HepG2 (cell line): ENCODE results near the gene LGALS16. TPM values are rescaled to one million over a fixed set of nuclear protein-coding genes. Genes with fewer than 3 reads are reported as not detected.

Experiments used
- TP53 ChIP-seq: sonication (generic); formaldehyde crosslinking; conservative IDR thresholded peaks from 2 replicates; pipeline ENCODE4 v1.4.0; 2020; ENCODE audit warnings: missing genetic modification reagents
- ZFP90 ChIP-seq: sonication (generic); formaldehyde crosslinking; IDR thresholded peaks from 2 replicates; pipeline ENCODE4 v1.8.0; 2022; ENCODE audit warnings: missing genetic modification reagents, mild to moderate bottlenecking, inconsistent platforms, borderline replicate concordance
- ZNF512 ChIP-seq: sonication (generic); formaldehyde crosslinking; IDR thresholded peaks from 2 replicates; pipeline ENCODE4 v1.4.0; 2020; ENCODE audit warnings: mild to moderate bottlenecking, missing genetic modification reagents
- ZNF652 ChIP-seq: IDR thresholded peaks from 2 replicates; pipeline ENCODE4 v1.6.1; 2016; ENCODE audit warnings: low read depth, borderline replicate concordance
- polyA plus RNA-seq, 8 experiments: library from polyadenylated mRNA; depleted of rRNA in 3 of 8; stranded (reverse) in 7 of 8; unstranded in 1 of 8; fragments of >200 nt; fragmentation: Illumina TruSeq in 4 of 8; extraction: Trizol in 4 of 8; gene quantifications; 2 replicates each; pipeline versions ENCODE4 v1.2.1 to v1.2.3, GENCODE V29; 2011 to 2016; ENCODE audit warnings: low read depth in 4 of 8, missing spikeins in 1 of 8, mixed read lengths in 1 of 8; ENCODE audit not compliant: insufficient read depth in 1 of 8
- total RNA-seq, 5 experiments: library from RNA; depleted of rRNA; stranded (reverse); fragments of >200 nt; fragmentation: Illumina TruSeq; extraction: Trizol; gene quantifications; 2 replicates each; pipeline ENCODE4 v1.2.3, GENCODE V29; 2016; ENCODE audit warnings: low read depth in 1 of 5
- TF ChIP-seq, protein P1 (sequence below): sonication (generic); formaldehyde crosslinking; IDR thresholded peaks from 2 replicates; pipeline ENCODE4 v1.4.0; 2020; ENCODE audit warnings: missing genetic modification reagents
- TF ChIP-seq, protein P2 (sequence below): IDR thresholded peaks from 2 replicates; pipeline ENCODE4 v1.6.1; 2016
- TF ChIP-seq, protein P3 (sequence below): sonication (generic); IDR thresholded peaks from 2 replicates; pipeline ENCODE4 v1.6.1; 2016; ENCODE audit warnings: low read depth, borderline replicate concordance
- TF ChIP-seq, protein P4 (sequence below): sonication (generic); formaldehyde crosslinking; IDR thresholded peaks from 2 replicates; pipeline ENCODE4 v1.5.0; 2020; ENCODE audit warnings: mild to moderate bottlenecking, missing genetic modification reagents
- TF ChIP-seq, protein P5 (sequence below): sonication (generic); formaldehyde crosslinking; IDR thresholded peaks from 2 replicates; pipeline ENCODE4 v1.4.0; 2020; ENCODE audit warnings: missing genetic modification reagents, borderline replicate concordance
- TF ChIP-seq, protein P6 (sequence below): IDR thresholded peaks from 2 replicates; pipeline ENCODE4 v1.6.1; 2016
- TF ChIP-seq, protein P7 (sequence below): sonication (generic); formaldehyde crosslinking; IDR thresholded peaks from 2 replicates; pipeline ENCODE4 v1.8.0; 2022; ENCODE audit warnings: mild to moderate bottlenecking, missing genetic modification reagents, borderline replicate concordance
- TF ChIP-seq, protein P8 (sequence below): sonication (generic); formaldehyde crosslinking; conservative IDR thresholded peaks from 2 replicates; pipeline ENCODE4 v1.4.0; 2020; ENCODE audit warnings: missing genetic modification reagents

LGALS16 gene
- total and polyA plus RNA-seq, 2 of the 13 experiments (the other 11 are each of a cell fraction or from before 2014, with no cell fraction given), result not detected

- TF ChIP-seq ZNF512 (no peak), TP53 (CRISPR knock-in tag) (no peak), ZNF652 (CRISPR knock-in tag) (0 out of 2 replicates have a peak, but pooled peaks have one; percentile 10), ZFP90 (CRISPR knock-in tag) (no peak)
- TF ChIP-seq, protein P1, sequence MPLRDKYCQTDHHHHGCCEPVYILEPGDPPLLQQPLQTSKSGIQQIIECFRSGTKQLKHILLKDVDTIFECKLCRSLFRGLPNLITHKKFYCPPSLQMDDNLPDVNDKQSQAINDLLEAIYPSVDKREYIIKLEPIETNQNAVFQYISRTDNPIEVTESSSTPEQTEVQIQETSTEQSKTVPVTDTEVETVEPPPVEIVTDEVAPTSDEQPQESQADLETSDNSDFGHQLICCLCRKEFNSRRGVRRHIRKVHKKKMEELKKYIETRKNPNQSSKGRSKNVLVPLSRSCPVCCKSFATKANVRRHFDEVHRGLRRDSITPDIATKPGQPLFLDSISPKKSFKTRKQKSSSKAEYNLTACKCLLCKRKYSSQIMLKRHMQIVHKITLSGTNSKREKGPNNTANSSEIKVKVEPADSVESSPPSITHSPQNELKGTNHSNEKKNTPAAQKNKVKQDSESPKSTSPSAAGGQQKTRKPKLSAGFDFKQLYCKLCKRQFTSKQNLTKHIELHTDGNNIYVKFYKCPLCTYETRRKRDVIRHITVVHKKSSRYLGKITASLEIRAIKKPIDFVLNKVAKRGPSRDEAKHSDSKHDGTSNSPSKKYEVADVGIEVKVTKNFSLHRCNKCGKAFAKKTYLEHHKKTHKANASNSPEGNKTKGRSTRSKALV (CRISPR knock-in tag), result no peak
- TF ChIP-seq, protein P2, sequence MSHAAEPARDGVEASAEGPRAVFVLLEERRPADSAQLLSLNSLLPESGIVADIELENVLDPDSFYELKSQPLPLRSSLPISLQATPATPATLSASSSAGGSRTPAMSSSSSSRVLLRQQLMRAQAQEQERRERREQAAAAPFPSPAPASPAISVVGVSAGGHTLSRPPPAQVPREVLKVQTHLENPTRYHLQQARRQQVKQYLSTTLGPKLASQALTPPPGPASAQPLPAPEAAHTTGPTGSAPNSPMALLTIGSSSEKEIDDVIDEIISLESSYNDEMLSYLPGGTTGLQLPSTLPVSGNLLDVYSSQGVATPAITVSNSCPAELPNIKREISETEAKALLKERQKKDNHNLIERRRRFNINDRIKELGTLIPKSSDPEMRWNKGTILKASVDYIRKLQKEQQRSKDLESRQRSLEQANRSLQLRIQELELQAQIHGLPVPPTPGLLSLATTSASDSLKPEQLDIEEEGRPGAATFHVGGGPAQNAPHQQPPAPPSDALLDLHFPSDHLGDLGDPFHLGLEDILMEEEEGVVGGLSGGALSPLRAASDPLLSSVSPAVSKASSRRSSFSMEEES (CRISPR knock-in tag), result peak; percentile 65
- TF ChIP-seq, protein P3, sequence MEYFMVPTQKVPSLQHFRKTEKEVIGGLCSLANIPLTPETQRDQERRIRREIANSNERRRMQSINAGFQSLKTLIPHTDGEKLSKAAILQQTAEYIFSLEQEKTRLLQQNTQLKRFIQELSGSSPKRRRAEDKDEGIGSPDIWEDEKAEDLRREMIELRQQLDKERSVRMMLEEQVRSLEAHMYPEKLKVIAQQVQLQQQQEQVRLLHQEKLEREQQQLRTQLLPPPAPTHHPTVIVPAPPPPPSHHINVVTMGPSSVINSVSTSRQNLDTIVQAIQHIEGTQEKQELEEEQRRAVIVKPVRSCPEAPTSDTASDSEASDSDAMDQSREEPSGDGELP, result no peak
- TF ChIP-seq, protein P4, sequence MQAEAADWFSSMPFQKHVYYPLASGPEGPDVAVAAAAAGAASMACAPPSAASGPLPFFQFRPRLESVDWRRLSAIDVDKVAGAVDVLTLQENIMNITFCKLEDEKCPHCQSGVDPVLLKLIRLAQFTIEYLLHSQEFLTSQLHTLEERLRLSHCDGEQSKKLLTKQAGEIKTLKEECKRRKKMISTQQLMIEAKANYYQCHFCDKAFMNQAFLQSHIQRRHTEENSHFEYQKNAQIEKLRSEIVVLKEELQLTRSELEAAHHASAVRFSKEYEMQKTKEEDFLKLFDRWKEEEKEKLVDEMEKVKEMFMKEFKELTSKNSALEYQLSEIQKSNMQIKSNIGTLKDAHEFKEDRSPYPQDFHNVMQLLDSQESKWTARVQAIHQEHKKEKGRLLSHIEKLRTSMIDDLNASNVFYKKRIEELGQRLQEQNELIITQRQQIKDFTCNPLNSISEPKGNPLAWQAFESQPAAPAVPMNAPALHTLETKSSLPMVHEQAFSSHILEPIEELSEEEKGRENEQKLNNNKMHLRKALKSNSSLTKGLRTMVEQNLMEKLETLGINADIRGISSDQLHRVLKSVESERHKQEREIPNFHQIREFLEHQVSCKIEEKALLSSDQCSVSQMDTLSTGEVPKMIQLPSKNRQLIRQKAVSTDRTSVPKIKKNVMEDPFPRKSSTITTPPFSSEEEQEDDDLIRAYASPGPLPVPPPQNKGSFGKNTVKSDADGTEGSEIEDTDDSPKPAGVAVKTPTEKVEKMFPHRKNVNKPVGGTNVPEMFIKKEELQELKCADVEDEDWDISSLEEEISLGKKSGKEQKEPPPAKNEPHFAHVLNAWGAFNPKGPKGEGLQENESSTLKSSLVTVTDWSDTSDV (CRISPR knock-in tag), result no peak
- TF ChIP-seq, protein P5, sequence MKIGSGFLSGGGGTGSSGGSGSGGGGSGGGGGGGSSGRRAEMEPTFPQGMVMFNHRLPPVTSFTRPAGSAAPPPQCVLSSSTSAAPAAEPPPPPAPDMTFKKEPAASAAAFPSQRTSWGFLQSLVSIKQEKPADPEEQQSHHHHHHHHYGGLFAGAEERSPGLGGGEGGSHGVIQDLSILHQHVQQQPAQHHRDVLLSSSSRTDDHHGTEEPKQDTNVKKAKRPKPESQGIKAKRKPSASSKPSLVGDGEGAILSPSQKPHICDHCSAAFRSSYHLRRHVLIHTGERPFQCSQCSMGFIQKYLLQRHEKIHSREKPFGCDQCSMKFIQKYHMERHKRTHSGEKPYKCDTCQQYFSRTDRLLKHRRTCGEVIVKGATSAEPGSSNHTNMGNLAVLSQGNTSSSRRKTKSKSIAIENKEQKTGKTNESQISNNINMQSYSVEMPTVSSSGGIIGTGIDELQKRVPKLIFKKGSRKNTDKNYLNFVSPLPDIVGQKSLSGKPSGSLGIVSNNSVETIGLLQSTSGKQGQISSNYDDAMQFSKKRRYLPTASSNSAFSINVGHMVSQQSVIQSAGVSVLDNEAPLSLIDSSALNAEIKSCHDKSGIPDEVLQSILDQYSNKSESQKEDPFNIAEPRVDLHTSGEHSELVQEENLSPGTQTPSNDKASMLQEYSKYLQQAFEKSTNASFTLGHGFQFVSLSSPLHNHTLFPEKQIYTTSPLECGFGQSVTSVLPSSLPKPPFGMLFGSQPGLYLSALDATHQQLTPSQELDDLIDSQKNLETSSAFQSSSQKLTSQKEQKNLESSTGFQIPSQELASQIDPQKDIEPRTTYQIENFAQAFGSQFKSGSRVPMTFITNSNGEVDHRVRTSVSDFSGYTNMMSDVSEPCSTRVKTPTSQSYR (CRISPR knock-in tag), result no peak
- TF ChIP-seq, protein P6, sequence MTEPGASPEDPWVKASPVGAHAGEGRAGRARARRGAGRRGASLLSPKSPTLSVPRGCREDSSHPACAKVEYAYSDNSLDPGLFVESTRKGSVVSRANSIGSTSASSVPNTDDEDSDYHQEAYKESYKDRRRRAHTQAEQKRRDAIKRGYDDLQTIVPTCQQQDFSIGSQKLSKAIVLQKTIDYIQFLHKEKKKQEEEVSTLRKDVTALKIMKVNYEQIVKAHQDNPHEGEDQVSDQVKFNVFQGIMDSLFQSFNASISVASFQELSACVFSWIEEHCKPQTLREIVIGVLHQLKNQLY, result no peak
- TF ChIP-seq, protein P7, sequence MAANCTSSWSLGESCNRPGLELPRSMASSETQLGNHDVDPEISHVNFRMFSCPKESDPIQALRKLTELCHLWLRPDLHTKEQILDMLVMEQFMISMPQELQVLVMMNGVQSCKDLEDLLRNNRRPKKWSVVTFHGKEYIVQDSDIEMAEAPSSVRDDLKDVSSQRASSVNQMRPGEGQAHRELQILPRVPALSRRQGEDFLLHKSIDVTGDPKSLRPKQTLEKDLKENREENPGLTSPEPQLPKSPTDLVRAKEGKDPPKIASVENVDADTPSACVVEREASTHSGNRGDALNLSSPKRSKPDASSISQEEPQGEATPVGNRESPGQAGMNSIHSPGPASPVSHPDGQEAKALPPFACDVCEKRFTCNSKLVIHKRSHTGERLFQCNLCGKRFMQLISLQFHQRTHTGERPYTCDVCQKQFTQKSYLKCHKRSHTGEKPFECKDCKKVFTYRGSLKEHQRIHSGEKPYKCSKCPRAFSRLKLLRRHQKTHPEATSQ (CRISPR knock-in tag), result no peak
- TF ChIP-seq, protein P8, sequence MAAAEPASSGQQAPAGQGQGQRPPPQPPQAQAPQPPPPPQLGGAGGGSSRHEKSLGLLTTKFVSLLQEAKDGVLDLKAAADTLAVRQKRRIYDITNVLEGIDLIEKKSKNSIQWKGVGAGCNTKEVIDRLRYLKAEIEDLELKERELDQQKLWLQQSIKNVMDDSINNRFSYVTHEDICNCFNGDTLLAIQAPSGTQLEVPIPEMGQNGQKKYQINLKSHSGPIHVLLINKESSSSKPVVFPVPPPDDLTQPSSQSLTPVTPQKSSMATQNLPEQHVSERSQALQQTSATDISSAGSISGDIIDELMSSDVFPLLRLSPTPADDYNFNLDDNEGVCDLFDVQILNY (CRISPR knock-in tag), result no peak
Measured at GRCh38 chr19:39641773-39642172, 13.9 kb upstream of the LGALS16 start (continued).
